H9 (cell line): Measurements from ENCODE around the gene WDR64. TPM values are rescaled to one million over a fixed set of nuclear protein-coding genes. Genes with fewer than 3 reads are reported as not detected.

Experiments used
- DNase-seq: peaks from one replicate; pipeline ENCODE4 v3.0.0-alpha.2; 2017
- H2AFZ ChIP-seq: one replicate; pipeline ENCODE4 v1.6.1; 2013; ENCODE audit warnings: mild to moderate bottlenecking, low read length, control low read depth, moderate library complexity
- H2AK5ac ChIP-seq: 2 replicates; pipeline ENCODE4 v1.6.1; 2013; ENCODE audit warnings: low read length, control low read depth, mixed read lengths; ENCODE audit not compliant: insufficient read length
- H2BK120ac ChIP-seq: one replicate; pipeline ENCODE4 v1.6.1; 2013; ENCODE audit warnings: low read depth, mild to moderate bottlenecking, low read length, control low read depth, inconsistent platforms; ENCODE audit not compliant: poor library complexity, severe bottlenecking
- H2BK12ac ChIP-seq: 2 replicates; pipeline ENCODE4 v1.6.1; 2013; ENCODE audit warnings: low read length, control low read depth, mixed read lengths, low read depth; ENCODE audit not compliant: insufficient read length
- H2BK15ac ChIP-seq: 2 replicates; pipeline ENCODE4 v1.6.1; 2013; ENCODE audit warnings: low read depth, low read length, control low read depth
- H2BK20ac ChIP-seq: one replicate; pipeline ENCODE4 v1.6.1; 2013; ENCODE audit warnings: low read depth, mild to moderate bottlenecking, low read length, control low read depth, inconsistent platforms; ENCODE audit not compliant: poor library complexity, severe bottlenecking
- H2BK5ac ChIP-seq: 2 replicates; pipeline ENCODE4 v1.6.1; 2013; ENCODE audit warnings: low read length, control low read depth, mixed read lengths; ENCODE audit not compliant: insufficient read length
- H3K14ac ChIP-seq: 2 replicates; pipeline ENCODE4 v1.6.1; 2013; ENCODE audit warnings: low read length, control low read depth; ENCODE audit not compliant: insufficient read depth
- H3K18ac ChIP-seq: 2 replicates; pipeline ENCODE4 v1.6.1; 2013; ENCODE audit warnings: low read depth, mild to moderate bottlenecking, mixed read lengths, low read length, control low read depth; ENCODE audit not compliant: insufficient read length
- H3K23ac ChIP-seq: 2 replicates; pipeline ENCODE4 v1.6.1; 2013; ENCODE audit warnings: low read length, control low read depth, mixed read lengths, low read depth; ENCODE audit not compliant: insufficient read length
- H3K23me2 ChIP-seq: 2 replicates; pipeline ENCODE4 v1.6.1; 2013; ENCODE audit warnings: low read depth, mild to moderate bottlenecking, mixed read lengths, low read length, control low read depth; ENCODE audit not compliant: insufficient read length, poor library complexity, severe bottlenecking
- H3K27ac ChIP-seq: 2 replicates; pipeline ENCODE4 v1.5.1; 2013; ENCODE audit warnings: low read length, control low read depth, mixed read lengths, low read depth; ENCODE audit not compliant: insufficient read length
- H3K27me3 ChIP-seq: 2 replicates; pipeline ENCODE4 v1.6.1; 2013; ENCODE audit warnings: low read length, control low read depth, inconsistent platforms; ENCODE audit not compliant: insufficient read depth
- H3K4ac ChIP-seq: 2 replicates; pipeline ENCODE4 v1.6.1; 2013; ENCODE audit warnings: low read depth, mild to moderate bottlenecking, control low read depth, inconsistent platforms, low read length, moderate library complexity
- H3K4me1 ChIP-seq: 2 replicates; pipeline ENCODE4 v1.6.1; 2013; ENCODE audit warnings: low read length, control low read depth, inconsistent platforms; ENCODE audit not compliant: insufficient read depth
- H3K4me2 ChIP-seq: 2 replicates; pipeline ENCODE4 v1.6.1; 2013; ENCODE audit warnings: low read length, control low read depth, mixed read lengths; ENCODE audit not compliant: insufficient read length, insufficient read depth
- H3K56ac ChIP-seq: 2 replicates; pipeline ENCODE4 v1.6.1; 2013; ENCODE audit warnings: low read depth, mild to moderate bottlenecking, mixed read lengths, low read length, control low read depth; ENCODE audit not compliant: insufficient read length
- H3K79me1 ChIP-seq: 2 replicates; pipeline ENCODE4 v1.6.1; 2013; ENCODE audit warnings: low read depth, mild to moderate bottlenecking, moderate library complexity, low read length, control low read depth, inconsistent platforms; ENCODE audit not compliant: insufficient read depth, poor library complexity, severe bottlenecking
- H3K79me2 ChIP-seq: 2 replicates; pipeline ENCODE4 v1.6.1; 2013; ENCODE audit warnings: low read length, control low read depth, inconsistent platforms; ENCODE audit not compliant: insufficient read depth
- H3K9ac ChIP-seq: 2 replicates; pipeline ENCODE4 v1.6.1; 2013; ENCODE audit warnings: low read length, control low read depth, mixed read lengths; ENCODE audit not compliant: insufficient read length; ENCODE audit errors: extremely low read depth
- H3K9me3 ChIP-seq: one replicate; pipeline ENCODE4 v1.6.1; 2013; ENCODE audit warnings: low read depth, low read length, inconsistent platforms; ENCODE audit not compliant: control insufficient read depth
- H3T11ph ChIP-seq: one replicate; pipeline ENCODE4 v1.6.1; 2013; ENCODE audit warnings: mild to moderate bottlenecking, low read length, control low read depth, inconsistent platforms
- H4K20me1 ChIP-seq: one replicate; pipeline ENCODE4 v1.6.1; 2013; ENCODE audit not compliant: control insufficient read depth, insufficient read length, insufficient read depth
- H4K5ac ChIP-seq: 2 replicates; pipeline ENCODE4 v1.6.1; 2013; ENCODE audit warnings: low read depth, mild to moderate bottlenecking, mixed read lengths, low read length, control low read depth; ENCODE audit not compliant: insufficient read length
- H4K8ac ChIP-seq: replicated peaks from 2 replicates; pipeline ENCODE4 v1.6.1; 2013; ENCODE audit warnings: low read length, control low read depth, mixed read lengths, low read depth; ENCODE audit not compliant: insufficient read length
- H4K91ac ChIP-seq: 2 replicates; pipeline ENCODE4 v1.6.1; 2013; ENCODE audit warnings: low read depth, mild to moderate bottlenecking, moderate library complexity, mixed read lengths, low read length, control low read depth; ENCODE audit not compliant: insufficient read length
- H3K27ac Mint-ChIP-seq, 3 experiments: 2 replicates in 2 of 3; 3 replicates in 1 of 3; pipeline ENCODE4 v1.8.0; 2020 to 2021; ENCODE audit warnings: mixed read lengths in 3 of 3, mild to moderate bottlenecking in 1 of 3, moderate library complexity in 1 of 3
- H3K27me3 Mint-ChIP-seq: 2 replicates; pipeline ENCODE4 v1.8.0; 2021; ENCODE audit warnings: low read depth, mild to moderate bottlenecking, moderate library complexity, mixed read lengths
- H3K36me3 Mint-ChIP-seq, 3 experiments: 2 replicates in 2 of 3; 3 replicates in 1 of 3; pipeline ENCODE4 v1.8.0; 2020 to 2021; ENCODE audit warnings: low read depth in 3 of 3, mixed read lengths in 3 of 3; ENCODE audit not compliant: insufficient read depth in 1 of 3
- H3K4me1 Mint-ChIP-seq, 2 experiments: 2 replicates each; pipeline ENCODE4 v1.8.0; 2020; ENCODE audit warnings: mixed read lengths in 2 of 2
- H3K4me3 Mint-ChIP-seq, 2 experiments: 2 replicates in 1 of 2; 3 replicates in 1 of 2; pipeline ENCODE4 v1.8.0; 2020 to 2021; ENCODE audit warnings: mild to moderate bottlenecking in 2 of 2, mixed read lengths in 2 of 2, moderate library complexity in 1 of 2
- H3K9me3 Mint-ChIP-seq, 2 experiments: 2 replicates in 1 of 2; 3 replicates in 1 of 2; pipeline ENCODE4 v1.8.0; 2020; ENCODE audit warnings: mild to moderate bottlenecking in 2 of 2, mixed read lengths in 2 of 2, moderate library complexity in 1 of 2
- WGBS: extraction: QIAGEN DNeasy Blood & Tissue Kit; methylation state at CpG from one replicate; pipeline ENCODE4 v1.1.7; 2013; ENCODE audit warnings: missing lambda C conversion rate, low lambda C conversion rate, mixed read lengths; ENCODE audit not compliant: insufficient read length; ENCODE audit errors: extremely low coverage; 5-methylcytosine and 5-hydroxymethylcytosine counted together
- total RNA-seq: library from RNA; stranded (reverse); gene quantifications from 2 replicates; pipeline ENCODE4 v1.2.1, GENCODE V29; 2021
- TF ChIP-seq, protein P1 (sequence below): fragments of 200-600 bp; sonication (generic); conservative IDR thresholded peaks from 3 replicates; pipeline ENCODE4 v1.8.0; 2021; ENCODE audit warnings: antibody characterized with exemption, mild to moderate bottlenecking

The WDR64 gene
- total RNA-seq, 1 experiment from 2014 or later: not detected

GRCh38 chr1:241603731-241604245 is 48.3 kb upstream of the WDR64 start:
- H3K27me3 Mint-ChIP-seq: no peaks in the 10 kb centered on the region
- no peak overlapping the region for H3K27ac Mint-ChIP-seq
- H3K27me3 ChIP-seq: no peaks in the 10 kb centered on the region
- H3K27ac ChIP-seq: no peak overlapping the region
- no peak overlapping the region for H3K56ac ChIP-seq
- no peak overlapping the region for H4K91ac ChIP-seq
- H3K79me2 ChIP-seq: no peaks in the 10 kb centered on the region
- H3K4me2 ChIP-seq: no peak overlapping the region
- H2BK15ac ChIP-seq: no peak overlapping the region
- no peak overlapping the region for H3K9ac ChIP-seq
- no peak overlapping the region for H2AFZ ChIP-seq
- no peaks in the 10 kb centered on the region for H3K4me1 ChIP-seq
- no peak overlapping the region for H2BK5ac ChIP-seq
- H2BK120ac ChIP-seq: no peak overlapping the region
- H4K20me1 ChIP-seq: no peaks in the 10 kb centered on the region
- no peak overlapping the region for H2AK5ac ChIP-seq
- no peak overlapping the region for H3K18ac ChIP-seq
- no peaks in the 10 kb centered on the region for H3K4me1 Mint-ChIP-seq
- no peak overlapping the region for H3T11ph ChIP-seq
- no peak overlapping the region for H3K14ac ChIP-seq
- H3K23ac ChIP-seq: no peak overlapping the region
- H2BK12ac ChIP-seq: no peak overlapping the region
- H3K79me1 ChIP-seq: no peaks in the 10 kb centered on the region
- H3K36me3 Mint-ChIP-seq: peaks cover 0 to 3% (median 0%) of the 10 kb centered on the region in 3 experiments; a peak in 3 of 7 replicates
- WGBS: no CpG with 5 or more reads among the region's 3 CpGs
- no peak overlapping the region for H2BK20ac ChIP-seq
- no peaks in the 10 kb centered on the region for H3K9me3 ChIP-seq
- no peaks in the 10 kb centered on the region for H3K23me2 ChIP-seq
- H4K5ac ChIP-seq: no peak overlapping the region
- H3K4me3 Mint-ChIP-seq: no peak overlapping the region
- no peak overlapping the region for H3K4ac ChIP-seq
- no peaks in the 10 kb centered on the region; a peak in 1 of 5 replicates for H3K9me3 Mint-ChIP-seq
- H4K8ac ChIP-seq: no peak overlapping the region
- TF ChIP-seq, protein P1, sequence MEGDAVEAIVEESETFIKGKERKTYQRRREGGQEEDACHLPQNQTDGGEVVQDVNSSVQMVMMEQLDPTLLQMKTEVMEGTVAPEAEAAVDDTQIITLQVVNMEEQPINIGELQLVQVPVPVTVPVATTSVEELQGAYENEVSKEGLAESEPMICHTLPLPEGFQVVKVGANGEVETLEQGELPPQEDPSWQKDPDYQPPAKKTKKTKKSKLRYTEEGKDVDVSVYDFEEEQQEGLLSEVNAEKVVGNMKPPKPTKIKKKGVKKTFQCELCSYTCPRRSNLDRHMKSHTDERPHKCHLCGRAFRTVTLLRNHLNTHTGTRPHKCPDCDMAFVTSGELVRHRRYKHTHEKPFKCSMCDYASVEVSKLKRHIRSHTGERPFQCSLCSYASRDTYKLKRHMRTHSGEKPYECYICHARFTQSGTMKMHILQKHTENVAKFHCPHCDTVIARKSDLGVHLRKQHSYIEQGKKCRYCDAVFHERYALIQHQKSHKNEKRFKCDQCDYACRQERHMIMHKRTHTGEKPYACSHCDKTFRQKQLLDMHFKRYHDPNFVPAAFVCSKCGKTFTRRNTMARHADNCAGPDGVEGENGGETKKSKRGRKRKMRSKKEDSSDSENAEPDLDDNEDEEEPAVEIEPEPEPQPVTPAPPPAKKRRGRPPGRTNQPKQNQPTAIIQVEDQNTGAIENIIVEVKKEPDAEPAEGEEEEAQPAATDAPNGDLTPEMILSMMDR: no peak
- DNase-seq: no peak
